ENCODE results near the gene SFMBT2. TPM values are rescaled to one million over a fixed set of nuclear protein-coding genes. Genes with fewer than 3 reads are reported as not detected.

The SFMBT2 gene
- total RNA-seq, 1 donor from 2014 or later = 2.7 TPM

DNA sequence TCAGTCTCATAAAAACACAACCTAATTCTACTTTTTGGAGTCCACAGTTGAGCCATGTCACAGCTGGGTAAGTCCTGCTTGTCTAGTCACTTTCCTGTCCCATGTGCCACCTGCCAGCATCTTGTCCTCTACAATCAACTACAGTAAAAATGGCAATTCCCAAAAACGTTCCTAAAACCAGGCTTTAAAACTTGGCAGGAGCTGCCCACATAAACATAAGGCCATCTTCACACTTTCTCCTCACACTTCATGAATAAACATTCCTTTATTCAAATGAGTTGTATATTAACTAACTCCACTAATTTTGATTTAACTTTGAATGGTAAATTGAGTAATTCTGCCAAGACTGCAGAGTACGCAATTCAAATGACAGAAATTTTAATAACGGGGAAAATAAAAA, 49.5 kb downstream of the SFMBT2 start:
- H3K4me3 Mint-ChIP-seq (ENCODE audit: unreplicated experiment) = no peak overlapping the region
- H3K27ac Mint-ChIP-seq (ENCODE audit: unreplicated experiment) = no peak overlapping the region
- H3K27me3 Mint-ChIP-seq (ENCODE audit: unreplicated experiment) = no peaks in the 10 kb centered on the region
- no peaks in the 10 kb centered on the region for H3K9me3 Mint-ChIP-seq (ENCODE audit: unreplicated experiment)
- TF ChIP-seq CTCF (IDR thresholded peaks at IDR 0.05) = no peak
- H3K4me1 Mint-ChIP-seq (ENCODE audit: unreplicated experiment) = no peaks in the 10 kb centered on the region
- H3K36me3 Mint-ChIP-seq (ENCODE audit: unreplicated experiment) = no peaks in the 10 kb centered on the region
- no peak for DNase-seq (ENCODE audit: extremely low spot score, unreplicated experiment)

- TF ChIP-seq CTCF (IDR thresholded peaks at IDR 0.05) = no peak
- no peak for DNase-seq (ENCODE audit: extremely low spot score, unreplicated experiment)
- H3K27ac Mint-ChIP-seq (ENCODE audit: unreplicated experiment) = no peak overlapping the region
- H3K9me3 Mint-ChIP-seq (ENCODE audit: unreplicated experiment) = no peaks in the 10 kb centered on the region
- no peaks in the 10 kb centered on the region for H3K4me1 Mint-ChIP-seq (ENCODE audit: unreplicated experiment)
- H3K36me3 Mint-ChIP-seq (ENCODE audit: unreplicated experiment) = no peaks in the 10 kb centered on the region
- H3K27me3 Mint-ChIP-seq (ENCODE audit: unreplicated experiment) = no peaks in the 10 kb centered on the region
- no peak overlapping the region for H3K4me3 Mint-ChIP-seq (ENCODE audit: unreplicated experiment)
Measured at GRCh38 chr10:7359954-7360353, 50.9 kb downstream of the SFMBT2 start.

DNA sequence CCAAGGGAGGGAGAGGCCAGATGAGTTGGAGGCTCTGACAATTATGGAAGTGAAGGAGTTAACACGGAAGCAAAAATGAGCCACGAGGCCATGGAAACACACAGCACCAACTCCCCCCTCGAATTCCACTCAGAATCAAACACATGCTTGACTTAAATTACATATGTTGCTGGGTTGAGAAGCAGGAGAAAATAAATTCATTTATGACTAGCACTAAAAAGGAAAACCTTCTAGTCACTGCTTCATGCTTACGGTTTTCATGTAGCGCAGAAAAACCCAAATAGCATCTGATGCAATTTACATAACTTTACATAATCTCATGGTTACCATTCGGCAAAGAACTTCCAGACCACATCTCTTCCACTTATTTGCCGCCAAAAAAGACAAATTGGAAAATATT, 51.5 kb downstream of the SFMBT2 start:
- Mint-ChIP-seq H3K4me1 (ENCODE audit: unreplicated experiment) (no peaks in the 10 kb centered on the region), H3K4me3 (ENCODE audit: unreplicated experiment) (no peak overlapping the region), H3K9me3 (ENCODE audit: unreplicated experiment) (no peaks in the 10 kb centered on the region), H3K36me3 (ENCODE audit: unreplicated experiment) (no peaks in the 10 kb centered on the region), H3K27me3 (ENCODE audit: unreplicated experiment) (no peaks in the 10 kb centered on the region), H3K27ac (ENCODE audit: unreplicated experiment) (no peak overlapping the region)
- no peak for TF ChIP-seq CTCF (IDR thresholded peaks at IDR 0.05)
- DNase-seq (ENCODE audit: extremely low spot score, unreplicated experiment) = no peak

DNA sequence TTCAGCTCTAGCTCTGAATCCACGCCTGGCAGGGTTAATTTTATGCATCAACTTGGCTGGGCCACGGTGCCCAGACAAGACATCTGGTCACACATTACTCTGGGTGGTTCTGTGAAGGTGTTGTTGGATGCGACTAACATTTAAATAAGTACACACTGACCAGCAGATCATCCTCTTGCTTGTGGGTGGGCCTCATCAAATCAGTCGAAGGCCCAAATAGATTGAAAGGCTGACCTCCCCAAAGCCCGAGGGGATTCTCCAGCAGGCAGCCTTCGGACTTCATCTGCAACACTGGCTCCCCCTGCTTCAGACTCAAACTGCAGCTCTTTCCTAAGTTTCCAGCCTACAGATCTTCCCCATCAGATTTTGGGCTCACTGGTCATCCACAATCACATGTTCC, 53.6 kb downstream of the SFMBT2 start:
- no peaks in the 10 kb centered on the region for H3K27me3 Mint-ChIP-seq (ENCODE audit: unreplicated experiment)
- no peaks in the 10 kb centered on the region for H3K36me3 Mint-ChIP-seq (ENCODE audit: unreplicated experiment)
- no peak overlapping the region for H3K4me3 Mint-ChIP-seq (ENCODE audit: unreplicated experiment)
- no peaks in the 10 kb centered on the region for H3K9me3 Mint-ChIP-seq (ENCODE audit: unreplicated experiment)
- no peaks in the 10 kb centered on the region for H3K4me1 Mint-ChIP-seq (ENCODE audit: unreplicated experiment)
- TF ChIP-seq CTCF (IDR thresholded peaks at IDR 0.05) = no peak
- H3K27ac Mint-ChIP-seq (ENCODE audit: unreplicated experiment) = no peak overlapping the region
- DNase-seq (ENCODE audit: extremely low spot score, unreplicated experiment) = no peak

DNA sequence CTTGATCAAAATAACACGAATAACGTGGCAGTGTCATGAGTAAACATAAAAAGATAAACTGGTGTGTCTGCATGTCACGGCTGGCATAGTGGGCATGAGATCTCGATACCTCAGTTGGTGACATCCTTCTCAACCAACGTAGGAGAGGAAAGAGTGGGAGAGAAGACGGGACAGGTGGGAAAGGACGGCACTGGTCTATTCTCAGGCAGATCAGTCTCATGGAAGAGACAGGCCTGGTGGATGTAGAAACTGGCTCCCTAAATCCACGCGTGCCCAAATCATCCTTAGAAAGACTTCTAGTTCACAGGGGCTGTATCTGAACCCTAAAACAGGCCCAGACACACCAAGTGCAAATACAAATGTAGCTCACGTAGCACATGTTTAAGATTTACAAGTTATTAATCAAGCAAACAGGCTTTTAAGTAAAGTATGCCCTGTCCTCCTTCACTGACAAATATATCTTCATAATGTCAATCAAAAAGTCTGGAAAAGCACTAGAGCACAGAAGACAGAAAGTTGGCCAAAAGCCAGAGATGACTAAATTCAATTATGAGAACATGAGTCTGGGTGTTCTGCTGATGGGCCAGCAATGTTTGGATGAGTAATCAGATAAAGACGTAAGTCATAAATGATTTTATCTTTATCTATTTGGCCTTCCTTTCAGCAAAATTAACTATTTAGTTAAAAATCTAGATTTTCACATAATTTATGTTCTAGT, 56.3 kb downstream of the SFMBT2 start:
- Mint-ChIP-seq H3K4me3 (ENCODE audit: unreplicated experiment) (no peak overlapping the region), H3K27me3 (ENCODE audit: unreplicated experiment) (no peaks in the 10 kb centered on the region), H3K4me1 (ENCODE audit: unreplicated experiment) (no peaks in the 10 kb centered on the region), H3K27ac (ENCODE audit: unreplicated experiment) (no peak overlapping the region), H3K9me3 (ENCODE audit: unreplicated experiment) (no peaks in the 10 kb centered on the region), H3K36me3 (ENCODE audit: unreplicated experiment) (no peaks in the 10 kb centered on the region)
- TF ChIP-seq CTCF (IDR thresholded peaks at IDR 0.05) = no peak
- DNase-seq (ENCODE audit: extremely low spot score, unreplicated experiment) = no peak
